IPS-18c (cell line): ENCODE measurements around the gene COLQ.
"Not testable (repeated sequence)": the region's sequence is repeated elsewhere in the genome, so short reads cannot be mapped to it uniquely, and the experiment has no call there.

Source experiments
- H3K4me3 ChIP-seq: 2 replicates; pipeline ENCODE4 v1.7.0; 2013; ENCODE audit warnings: low read depth, mild to moderate bottlenecking, low read length, moderate library complexity; ENCODE audit not compliant: insufficient read depth
- H3K9me3 ChIP-seq: one replicate; pipeline ENCODE4 v1.6.1; 2013; ENCODE audit warnings: mild to moderate bottlenecking, low read length, moderate library complexity; ENCODE audit not compliant: control insufficient read depth, insufficient read depth

The COLQ gene

DNA sequence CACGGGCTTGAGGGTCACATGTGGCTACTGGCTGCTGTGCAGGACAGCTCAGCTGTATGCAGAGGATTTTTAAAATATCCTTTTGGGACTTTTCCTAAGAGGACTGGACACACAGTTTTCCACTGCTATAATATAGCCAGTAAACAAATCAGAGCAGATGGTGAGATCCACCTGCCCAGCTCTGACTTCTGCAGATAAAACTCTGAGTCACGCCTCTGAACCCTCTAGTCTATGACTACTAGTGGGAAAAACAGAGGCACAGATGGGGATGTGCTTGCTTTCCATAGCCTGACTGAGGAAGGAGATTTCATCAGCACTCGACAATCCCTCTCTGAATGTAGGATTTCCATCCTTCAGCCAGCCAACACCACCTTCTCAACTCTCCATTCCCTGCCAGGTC, 45.1 kb downstream of the COLQ start:
- Histone ChIP-seq H3K9me3 (no peaks in the 10 kb centered on the region), H3K4me3 (no peak overlapping the region)

- Histone ChIP-seq H3K4me3 (no peak overlapping the region), H3K9me3 (no peaks in the 10 kb centered on the region)
Observed at GRCh38 chr3:15475161-15475560, 46.3 kb downstream of the COLQ start.

DNA sequence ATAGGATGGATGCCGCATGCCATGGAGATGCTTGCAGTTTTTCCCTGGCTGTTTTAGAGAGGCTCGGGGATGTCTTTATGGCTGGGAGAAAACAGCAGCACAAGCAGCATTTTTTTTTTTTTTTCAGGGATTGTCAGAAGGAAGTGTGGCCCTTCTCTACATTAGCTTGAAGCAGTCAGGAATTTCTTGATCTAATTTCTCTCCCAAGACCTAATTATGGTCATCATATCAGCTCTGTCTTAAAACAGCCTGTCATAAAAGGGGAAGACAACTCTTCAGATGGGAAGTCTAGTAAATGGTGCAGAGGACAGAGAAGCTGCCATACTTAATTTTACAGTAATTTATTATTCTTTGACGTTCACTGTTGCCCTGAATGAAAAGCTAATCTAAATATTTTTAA, 49.6 kb downstream of the COLQ start:
- Histone ChIP-seq H3K9me3 (no peaks in the 10 kb centered on the region), H3K4me3 (no peak overlapping the region)

- Histone ChIP-seq H3K4me3 (no peak overlapping the region), H3K9me3 (no peaks in the 10 kb centered on the region)
Observed at GRCh38 chr3:15470849-15471248, 50.7 kb downstream of the COLQ start.

DNA sequence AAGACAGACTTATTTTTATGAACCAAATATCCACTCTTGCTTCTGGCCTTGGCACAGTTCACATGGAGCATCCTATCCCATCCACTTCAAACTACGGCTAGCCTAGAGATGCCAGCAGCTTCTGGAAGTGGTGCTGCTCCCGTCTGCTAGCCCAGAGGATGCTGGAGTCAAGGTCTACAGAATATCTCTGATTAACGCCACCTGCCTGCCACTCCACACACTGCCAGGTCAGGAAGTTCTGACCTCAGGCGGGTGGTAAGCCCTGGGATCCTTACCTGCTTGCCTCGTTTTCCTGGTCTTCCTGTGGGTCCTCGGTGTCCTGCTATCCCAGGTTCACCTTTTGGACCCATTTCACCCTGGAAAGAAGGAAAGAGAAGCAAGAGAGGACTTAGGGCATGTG, 51.2 kb downstream of the COLQ start:
- H3K4me3 ChIP-seq: no peak overlapping the region
- H3K9me3 ChIP-seq: no peaks in the 10 kb centered on the region

DNA sequence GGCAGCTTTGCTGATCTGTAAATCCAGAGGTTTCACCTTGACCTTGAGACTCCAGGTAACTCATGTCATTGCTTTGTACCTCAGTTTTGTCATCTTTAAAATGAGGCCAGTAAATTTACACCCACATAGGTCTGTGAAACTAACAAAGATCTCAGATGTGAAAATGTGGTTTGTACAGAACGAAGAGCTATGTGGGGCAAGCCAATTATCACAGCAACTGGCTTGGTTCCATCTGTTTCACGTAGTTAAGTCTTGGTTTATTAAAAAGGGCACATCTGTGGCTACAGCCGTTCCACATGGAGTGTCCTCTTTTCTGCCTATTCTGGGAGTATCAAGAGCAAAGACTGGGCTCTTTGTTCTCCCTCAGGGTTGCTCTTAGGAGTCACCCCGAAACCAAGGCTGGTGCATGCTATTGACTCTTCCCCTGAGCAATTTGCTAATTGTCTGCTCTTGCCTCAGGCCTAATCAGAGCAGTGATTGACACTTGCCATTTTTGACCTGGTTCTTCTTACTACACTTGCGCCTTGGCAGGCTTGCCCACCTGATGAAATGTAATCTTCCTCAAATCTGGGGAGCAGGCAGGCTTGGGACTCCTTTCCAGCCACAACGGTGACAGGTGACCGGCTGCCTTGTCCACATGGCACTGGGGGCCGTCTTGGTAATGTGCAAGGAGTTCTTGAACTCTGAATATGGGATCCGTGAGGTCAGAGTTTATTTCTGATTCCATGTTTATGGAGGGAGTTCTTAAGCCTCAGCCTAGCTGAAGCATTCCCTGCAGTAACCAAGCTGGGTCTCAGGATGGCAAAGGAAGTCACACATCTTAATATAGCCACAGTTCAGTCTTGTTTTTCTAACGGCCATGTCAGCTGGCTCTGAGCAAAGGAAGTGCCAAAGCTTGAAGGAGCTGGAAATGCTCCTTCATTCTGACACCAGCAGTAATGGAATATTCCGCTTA, 54.0 kb downstream of the COLQ start:
- Histone ChIP-seq H3K9me3 (no peaks in the 10 kb centered on the region), H3K4me3 (no peak overlapping the region)

DNA sequence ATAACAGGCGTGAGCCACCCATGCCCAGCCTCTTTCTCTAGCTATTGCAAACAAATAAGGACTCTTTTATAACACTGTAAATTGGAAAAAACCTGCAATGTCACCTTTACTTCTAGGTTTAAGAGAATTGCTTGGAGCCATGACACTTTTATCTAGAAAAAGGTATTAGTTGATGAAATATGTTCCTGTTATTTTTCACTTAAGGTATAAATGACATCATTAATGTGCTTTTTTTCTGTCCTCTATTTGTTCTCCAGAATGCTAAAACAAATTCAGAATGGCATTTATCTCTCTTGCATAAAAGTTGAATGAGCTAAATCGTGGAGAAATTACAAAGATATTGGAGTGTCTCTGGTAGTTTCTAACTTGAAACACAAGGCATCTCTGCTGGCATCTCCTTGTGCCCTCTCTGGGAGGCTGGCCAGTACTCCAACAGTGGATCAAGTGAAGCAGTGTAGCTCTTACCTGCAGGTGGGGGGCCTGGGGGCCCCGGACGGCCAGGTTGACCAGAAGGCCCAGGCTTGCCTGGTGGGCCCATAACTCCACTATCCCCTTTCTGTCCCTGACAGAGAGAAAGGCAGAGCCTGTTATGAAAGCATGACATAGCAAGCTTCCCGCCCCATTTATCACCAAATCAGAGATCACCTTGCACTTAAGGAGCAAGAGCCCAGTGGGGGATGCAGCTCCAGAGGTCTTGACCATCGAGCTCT, 55.5 kb downstream of the COLQ start:
- Histone ChIP-seq H3K9me3 (no peaks in the 10 kb centered on the region), H3K4me3 (no peak overlapping the region)

GRCh38 chr3:15462451-15462850, 59.1 kb downstream of the COLQ start:
- Histone ChIP-seq H3K4me3 (no peak overlapping the region), H3K9me3 (no peaks in the 10 kb centered on the region)

GRCh38 chr3:15460891-15461531, 60.5 kb downstream of the COLQ start:
- no peaks in the 10 kb centered on the region for H3K9me3 ChIP-seq
- H3K4me3 ChIP-seq: no peak overlapping the region

GRCh38 chr3:15458212-15458780, 63.2 kb downstream of the COLQ start:
- Histone ChIP-seq H3K9me3 (no peaks in the 10 kb centered on the region), H3K4me3 (no peak overlapping the region)

DNA sequence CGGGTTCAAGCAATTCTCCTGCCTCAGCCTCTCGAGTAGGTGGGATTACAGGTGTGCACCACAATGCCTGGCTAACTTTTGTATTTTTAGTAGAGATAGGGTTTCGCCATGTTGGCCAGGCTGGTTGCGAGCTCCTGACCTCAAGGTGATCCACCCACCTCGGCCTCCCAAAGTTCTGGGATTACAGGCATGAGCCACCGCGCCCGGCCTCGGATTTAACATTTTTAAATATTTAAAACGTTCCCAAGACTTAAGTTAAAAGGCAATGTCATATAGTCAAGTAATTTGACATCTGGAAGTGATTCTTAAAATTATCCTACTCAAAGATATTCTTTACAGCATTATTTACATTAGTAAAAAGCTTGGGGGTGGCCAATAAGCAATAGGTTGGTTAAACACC, 64.6 kb downstream of the COLQ start:
- H3K9me3 ChIP-seq, H3K4me3 ChIP-seq: not testable (repeated sequence)

DNA sequence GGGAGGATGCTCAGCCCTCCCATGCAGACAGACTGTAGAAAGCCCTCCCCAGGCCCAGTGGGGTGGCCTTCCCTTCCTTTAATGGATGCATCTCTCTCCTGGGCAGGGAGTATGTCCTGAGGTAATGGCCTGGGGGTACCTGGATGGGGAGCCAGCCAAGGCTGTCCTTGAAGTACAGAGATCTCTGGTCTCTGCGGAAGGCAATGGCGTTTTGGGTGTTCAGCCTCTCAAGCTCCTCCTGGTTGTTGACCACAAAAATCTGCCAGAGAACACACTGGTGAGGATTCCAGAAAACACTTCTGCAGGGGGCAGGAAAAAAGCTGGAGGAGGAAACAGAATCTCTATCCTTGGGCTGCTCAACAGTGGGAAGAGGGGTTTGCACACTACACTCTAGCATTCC, 65.2 kb downstream of the COLQ start:
- no peaks in the 10 kb centered on the region for H3K9me3 ChIP-seq

GRCh38 chr3:15455756-15456155, 65.8 kb downstream of the COLQ start:
- H3K4me3 ChIP-seq: no peak overlapping the region

More for the DNA sequence above, 65.2 kb downstream of the COLQ start:
- no peak overlapping the region for H3K4me3 ChIP-seq

GRCh38 chr3:15454965-15455364, 66.5 kb downstream of the COLQ start:
- H3K9me3 ChIP-seq: no peaks in the 10 kb centered on the region
- no peak overlapping the region for H3K4me3 ChIP-seq

More at GRCh38 chr3:15455756-15456155, 65.8 kb downstream of the COLQ start:
- H3K9me3 ChIP-seq: no peaks in the 10 kb centered on the region

- no peak overlapping the region for H3K4me3 ChIP-seq
- H3K9me3 ChIP-seq: no peaks in the 10 kb centered on the region
Observed at GRCh38 chr3:15453991-15454625, 67.4 kb downstream of the COLQ start.

DNA sequence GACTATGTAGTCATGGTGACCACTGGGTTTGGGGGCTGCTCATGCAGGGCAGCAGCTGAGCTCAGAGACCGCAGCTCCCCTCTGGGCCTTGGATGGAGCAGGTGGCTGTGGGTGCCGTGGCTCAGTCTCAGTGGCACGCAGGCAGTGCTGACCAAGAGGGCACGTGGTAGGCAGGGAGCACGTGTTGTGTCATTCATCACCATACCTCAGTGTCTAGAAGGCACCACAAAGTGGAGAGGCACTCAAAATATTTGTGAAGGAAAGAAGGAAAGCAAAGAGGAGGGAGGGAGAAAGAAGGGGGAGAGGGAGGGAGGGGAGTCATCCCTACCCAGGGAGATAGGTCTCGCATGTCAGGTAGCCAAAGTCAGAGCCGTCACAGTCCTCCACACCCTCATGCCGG, 68.0 kb downstream of the COLQ start:
- Histone ChIP-seq H3K4me3 (no peak overlapping the region), H3K9me3 (no peaks in the 10 kb centered on the region)

DNA sequence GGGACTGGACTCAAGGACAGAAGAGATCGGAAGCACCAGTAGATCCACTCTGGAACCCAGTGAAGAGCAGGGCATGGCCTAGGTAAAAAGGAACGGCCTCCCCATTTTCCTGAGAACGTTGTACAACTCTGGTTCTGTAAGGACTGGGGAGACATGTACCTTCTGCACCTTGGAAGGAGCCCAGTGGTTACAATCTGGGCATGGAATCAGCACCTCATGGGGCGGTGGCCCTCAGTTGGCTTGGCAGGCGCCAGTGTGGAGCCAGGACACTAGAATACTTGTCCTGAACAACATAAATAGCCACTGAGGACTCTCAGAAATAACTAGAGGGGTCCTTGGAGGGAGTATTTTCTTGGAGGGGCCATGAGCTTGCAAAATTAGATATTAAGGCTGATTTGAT, 68.5 kb downstream of the COLQ start:
- H3K4me3 ChIP-seq: no peak overlapping the region
- H3K9me3 ChIP-seq: no peaks in the 10 kb centered on the region
